HCT116 (cell line): ENCODE results near the gene PRCD. TPM values are rescaled to one million over a fixed set of nuclear protein-coding genes. Genes with fewer than 3 reads are reported as not detected.

ENCODE experiments used
- ATAC-seq: fragments of 200-7000 bp; cut with Tn5 transposase; 2 replicates; pipeline ENCODE4 v1.9.1; 2020; ENCODE audit warnings: mild to moderate bottlenecking, moderate library complexity
- BruUV-seq: library from RNA; stranded (reverse); fragments of 400-500 nt; replicated peaks from 2 replicates; lab custom pipeline; 2021; lab: Mats Ljungman, UMichigan
- CTCF ChIA-PET: fragments of 300-600 bp; sonication (Branson Sonifier 250); formaldehyde crosslinking; loops from one replicate; lab custom pipeline; 2021; ENCODE audit warnings: antibody characterized with exemption; lab: Charles Lee
- POLR2A ChIA-PET: fragments of 300-600, 350-600 bp; sonication (Branson Sonifier 250); formaldehyde crosslinking; loops from one replicate; lab custom pipeline; 2021; ENCODE audit warnings: antibody characterized with exemption; lab: Charles Lee
- RAD21 ChIA-PET, 2 experiments: fragments of 300-600 bp; sonication (Branson Sonifier 250); formaldehyde crosslinking; loops; one replicate each; lab custom pipeline; 2023; ENCODE audit warnings: low total read pairs in 2 of 2; ENCODE audit not compliant: uncharacterized antibody in 2 of 2, unreplicated experiment in 2 of 2, low non-redundant PET in 1 of 2; lab: Charles Lee
- DNase-seq: peaks from one replicate; pipeline ENCODE4 v3.0.0-alpha.2; 2010; ENCODE audit warnings: low read depth, low spot score
- H2AFZ ChIP-seq: fragments of 200-600 bp; shearing (Covaris generic), sonication (generic); 2 replicates; pipeline ENCODE4 v1.6.1; 2017; ENCODE audit warnings: low read depth, mixed run types, mixed read lengths, antibody characterized with exemption, low read length; ENCODE audit not compliant: poor library complexity, severe bottlenecking
- H3K27ac ChIP-seq: 2 replicates; pipeline ENCODE4 v1.5.1; 2012; ENCODE audit warnings: low read depth, low read length
- H3K27me3 ChIP-seq: fragments of 200-600 bp; sonication (generic); 2 replicates; pipeline ENCODE4 v1.6.1; 2016; ENCODE audit warnings: mixed run types, low read length, mixed read lengths; ENCODE audit not compliant: insufficient read depth
- H3K36me3 ChIP-seq, 2 experiments: fragments of 200-500 bp in 1 of 2; fragments of 200-600 bp in 1 of 2; sonication (Bioruptor generic) in 1 of 2; sonication (generic) in 1 of 2; 2 replicates each; pipeline versions ENCODE4 v1.5.1 to v1.6.1; 2014 to 2016; ENCODE audit warnings: low read length in 2 of 2, inconsistent platforms in 1 of 2, mixed read lengths in 1 of 2, mixed run types in 1 of 2; ENCODE audit not compliant: insufficient read depth in 2 of 2, control insufficient read depth in 1 of 2
- H3K4me1 ChIP-seq, 2 experiments: fragments of 200-600 bp in 1 of 2; sonication (generic) in 1 of 2; 2 replicates each; pipeline versions ENCODE4 v1.5.1 to v1.6.1; 2012 to 2017; ENCODE audit warnings: low read length in 2 of 2, inconsistent platforms in 1 of 2, mild to moderate bottlenecking in 1 of 2, mixed read lengths in 1 of 2, mixed run types in 1 of 2, moderate library complexity in 1 of 2; ENCODE audit not compliant: insufficient read depth in 2 of 2, control insufficient read depth in 1 of 2
- H3K4me2 ChIP-seq: fragments of 200-600 bp; sonication (generic); 2 replicates; pipeline ENCODE4 v1.6.1; 2017; ENCODE audit warnings: mixed run types, low read length, mixed read lengths
- H3K4me3 ChIP-seq, 2 experiments: fragments of 200-600 bp in 1 of 2; sonication (generic) in 1 of 2; replicated peaks in 1 of 2; 2 replicates each; pipeline ENCODE4 v1.5.1; 2011 to 2016; ENCODE audit warnings: low read length in 2 of 2, control low read depth in 1 of 2, low read depth in 1 of 2, mild to moderate bottlenecking in 1 of 2, mixed read lengths in 1 of 2, mixed run types in 1 of 2
- H3K79me2 ChIP-seq: fragments of 200-600 bp; sonication (generic); 2 replicates; pipeline ENCODE4 v1.6.1; 2017; ENCODE audit warnings: mild to moderate bottlenecking, mixed run types, low read length, moderate library complexity, mixed read lengths; ENCODE audit not compliant: insufficient read depth
- H3K9ac ChIP-seq: fragments of 200-600 bp; sonication (generic); 2 replicates; pipeline ENCODE4 v1.6.1; 2016; ENCODE audit warnings: low read length, mixed read lengths
- H3K9me2 ChIP-seq: fragments of 200-600 bp; sonication (generic), shearing (Covaris generic); 2 replicates; pipeline ENCODE4 v1.6.1; 2017; ENCODE audit warnings: mixed run types, mild to moderate bottlenecking, moderate library complexity; ENCODE audit not compliant: insufficient read depth
- H3K9me3 ChIP-seq, 2 experiments: fragments of 200-500 bp in 1 of 2; fragments of 200-600 bp in 1 of 2; sonication (Bioruptor generic) in 1 of 2; sonication (generic) in 1 of 2; 2 replicates each; pipeline ENCODE4 v1.6.1; 2014 to 2017; ENCODE audit warnings: low read length in 2 of 2, mixed read lengths in 2 of 2, inconsistent platforms in 1 of 2, low read depth in 1 of 2, mild to moderate bottlenecking in 1 of 2, mixed run types in 1 of 2, moderate library complexity in 1 of 2; ENCODE audit not compliant: control insufficient read depth in 1 of 2, insufficient read depth in 1 of 2
- H4K20me1 ChIP-seq: fragments of 200-600 bp; sonication (generic), shearing (Covaris generic); 2 replicates; pipeline ENCODE4 v1.6.1; 2017; ENCODE audit warnings: mixed run types, mild to moderate bottlenecking, moderate library complexity; ENCODE audit not compliant: insufficient read depth
- CEBPB ChIP-seq: IDR thresholded peaks from 2 replicates; pipeline ENCODE4 v1.6.1; 2012; ENCODE audit warnings: low read depth
- intact Hi-C: fragments of 100-400 bp; cut with micrococcal nuclease; formaldehyde crosslinking; loops from 2 replicates; pipeline ENCODE4 v1.10.0; 2022
- total RNA-seq: library from RNA; stranded (reverse); gene quantifications from one replicate; pipeline ENCODE4 v1.2.1, GENCODE V29; 2021; ENCODE audit not compliant: unreplicated experiment
- TF ChIP-seq, protein P1 (sequence below), 3 experiments: fragments of 200-600 bp in 1 of 3; sonication (generic) in 1 of 3; IDR thresholded peaks in 2 of 3; conservative IDR thresholded peaks in 1 of 3; 2 replicates each; pipeline ENCODE4 v1.5.1; 2012 to 2017; ENCODE audit warnings: low read depth in 2 of 3, low read length in 2 of 3, antibody characterized with exemption in 1 of 3, borderline replicate concordance in 1 of 3, control low read depth in 1 of 3, mild to moderate bottlenecking in 1 of 3, mixed read lengths in 1 of 3, mixed run types in 1 of 3, moderate library complexity in 1 of 3; ENCODE audit not compliant: insufficient read depth in 1 of 3

PRCD gene
- total RNA-seq, 1 experiment from 2014 or later, result not detected

- Histone ChIP-seq H3K36me3 (no peaks in the 10 kb centered on the region; a peak in 1 of 4 replicates), H2AFZ (no peak overlapping the region), H3K4me2 (no peak overlapping the region), H3K4me1 (peaks cover 21 to 39% of the 10 kb centered on the region in 2 experiments), H3K4me3 (no peak overlapping the region), H3K27ac (no peak overlapping the region), H3K9me2 (no peaks in the 10 kb centered on the region), H3K27me3 (no peaks in the 10 kb centered on the region), H4K20me1 (peaks cover 4% of the 10 kb centered on the region; the same call in 1 of the 2 replicates), H3K9me3 (no peaks in the 10 kb centered on the region), H3K79me2 (peaks cover 19% of the 10 kb centered on the region), H3K9ac (no peak overlapping the region)
- DNase-seq (no peak), ATAC-seq (no peak)
- intact Hi-C loops, result loop anchor here (5.0 kb wide), 1 partner anchor 202 kb away; no protein-coding TSS in a partner anchor
- ChIA-PET POLR2A (interaction anchor here (1.4 kb wide), 1 partner anchor 46 kb away, joined by 3 read pairs; no protein-coding TSS in a partner anchor), CTCF (interaction anchor here (0.8 to 9.5 kb wide), 4 partner anchors 18 to 120 kb away, joined by 3 to 100 read pairs (median 4); partner anchors contain the start of gene SPHK1), RAD21 (interaction anchor here (0.7 to 0.9 kb wide), 2 partner anchors 46 to 54 kb away, joined by 3 to 4 read pairs; no protein-coding TSS in a partner anchor)
- no TSS peak for BruUV-seq
- no peak for TF ChIP-seq CEBPB
- TF ChIP-seq, protein P1, sequence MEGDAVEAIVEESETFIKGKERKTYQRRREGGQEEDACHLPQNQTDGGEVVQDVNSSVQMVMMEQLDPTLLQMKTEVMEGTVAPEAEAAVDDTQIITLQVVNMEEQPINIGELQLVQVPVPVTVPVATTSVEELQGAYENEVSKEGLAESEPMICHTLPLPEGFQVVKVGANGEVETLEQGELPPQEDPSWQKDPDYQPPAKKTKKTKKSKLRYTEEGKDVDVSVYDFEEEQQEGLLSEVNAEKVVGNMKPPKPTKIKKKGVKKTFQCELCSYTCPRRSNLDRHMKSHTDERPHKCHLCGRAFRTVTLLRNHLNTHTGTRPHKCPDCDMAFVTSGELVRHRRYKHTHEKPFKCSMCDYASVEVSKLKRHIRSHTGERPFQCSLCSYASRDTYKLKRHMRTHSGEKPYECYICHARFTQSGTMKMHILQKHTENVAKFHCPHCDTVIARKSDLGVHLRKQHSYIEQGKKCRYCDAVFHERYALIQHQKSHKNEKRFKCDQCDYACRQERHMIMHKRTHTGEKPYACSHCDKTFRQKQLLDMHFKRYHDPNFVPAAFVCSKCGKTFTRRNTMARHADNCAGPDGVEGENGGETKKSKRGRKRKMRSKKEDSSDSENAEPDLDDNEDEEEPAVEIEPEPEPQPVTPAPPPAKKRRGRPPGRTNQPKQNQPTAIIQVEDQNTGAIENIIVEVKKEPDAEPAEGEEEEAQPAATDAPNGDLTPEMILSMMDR (IDR thresholded peaks at IDR 0.05 in 2 of 3, conservative IDR thresholded peaks at IDR 0.05 in 1 of 3; ENCODE audit: borderline replicate concordance in 1 of 3, insufficient read depth in 1 of 3, low read depth in 2 of 3, low read length in 2 of 3), result peak in 2 of 3 experiments; percentile 20 to 39; a peak in 3 of 6 replicates
Measured at GRCh38 chr17:76504117-76504516, 35.7 kb upstream of the PRCD start.
